ENCODE results near the gene AQP5. TPM values are rescaled to one million over a fixed set of nuclear protein-coding genes. Genes with fewer than 3 reads are reported as not detected.

AQP5 gene
- total RNA-seq, 4 donors from 2014 or later, result 7.8 TPM; not detected in 3

DNA sequence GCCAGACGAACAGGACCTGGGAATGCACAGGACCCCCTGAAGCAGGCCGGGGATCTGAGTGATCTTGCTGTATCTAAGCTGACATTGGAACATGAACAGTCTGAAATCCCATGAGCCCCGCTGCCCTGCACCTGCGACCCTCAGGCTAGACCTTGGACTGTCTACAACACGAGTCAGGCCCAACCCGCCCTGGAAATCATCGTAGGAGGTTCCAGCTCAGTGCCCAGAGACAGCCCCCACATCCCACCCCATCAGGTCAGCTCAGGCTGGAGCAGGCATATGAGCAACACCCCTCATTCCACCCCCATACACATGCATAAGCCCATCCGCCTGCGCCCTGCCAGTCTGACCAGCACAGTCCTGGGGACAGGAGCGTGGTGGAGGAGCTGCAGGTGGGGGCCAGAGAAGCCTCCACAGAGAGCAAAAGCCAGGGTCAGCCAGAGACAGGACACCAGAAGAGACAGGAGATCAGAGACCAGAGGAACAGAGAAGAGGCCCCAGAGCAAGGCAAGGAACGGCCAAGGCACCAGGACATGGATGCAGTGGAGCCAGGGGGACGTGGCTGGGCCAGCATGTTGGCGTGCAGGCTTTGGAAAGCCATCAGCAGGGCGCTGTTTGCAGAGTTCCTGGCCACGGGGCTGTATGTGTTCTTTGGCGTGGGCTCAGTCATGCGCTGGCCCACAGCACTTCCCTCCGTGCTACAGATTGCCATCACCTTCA is 11.1 kb downstream of the AQP5 start, which contains the start of gene AQP6:
TSS of gene AQP6 (plus strand) at position 307 of the 720 bp plus-strand sequence. CDS start at position 534, 227 bp downstream.
- Histone ChIP-seq H3K27me3 (peaks cover 31% of the 10 kb centered on the region), H3K9me3 (no peaks in the 10 kb centered on the region), H3K36me3 (no peaks in the 10 kb centered on the region), H3K27ac (no peak within 1 kb of the TSS), H3K4me3 (no peak within 1 kb of the TSS), H3K4me1 (peaks cover 0 to 22% (median 8%) of the 10 kb centered on the region in 3 donors)
- no peak for ATAC-seq
- WGBS, 2 donors (ENCODE audit: low coverage in 1 of 2), result 72% methylated on average over 13 of the region's 18 CpGs; no CpG with 5 or more reads in 1 of the 2 donors
- TF ChIP-seq POLR2A (IDR thresholded peaks at IDR 0.05) (no peak), CTCF (IDR thresholded peaks at IDR 0.05) (no peak), EP300 (IDR thresholded peaks at IDR 0.05) (no peak), POLR2AphosphoS5 (IDR thresholded peaks at IDR 0.05) (no peak)

- Histone ChIP-seq H3K27me3 (peaks cover 26% of the 10 kb centered on the region), H3K9me3 (no peaks in the 10 kb centered on the region), H3K4me1 (peaks cover 0 to 20% (median 8%) of the 10 kb centered on the region in 3 donors), H3K4me3 (no peak overlapping the region), H3K27ac (no peak overlapping the region), H3K36me3 (no peaks in the 10 kb centered on the region)
- no peak for ATAC-seq
- TF ChIP-seq CTCF (IDR thresholded peaks at IDR 0.05) (no peak), POLR2AphosphoS5 (IDR thresholded peaks at IDR 0.05) (no peak), EP300 (IDR thresholded peaks at IDR 0.05) (no peak), POLR2A (IDR thresholded peaks at IDR 0.05) (no peak)
- 69 to 100% methylated on average over 2 to 4 of the region's 19 CpGs for WGBS, 2 donors (ENCODE audit: low coverage in 1 of 2)
These were observed 11.7 kb downstream of the AQP5 start for GRCh38 chr12:49973361-49973830.

- no peaks in the 10 kb centered on the region for H3K36me3 ChIP-seq
- H3K4me1 ChIP-seq, result peaks cover 0 to 20% (median 8%) of the 10 kb centered on the region in 3 donors
- peak overlapping the region in 3 of 4 donors; percentile 50 to 66 (median 54) for H3K27ac ChIP-seq
- H3K9me3 ChIP-seq, result no peaks in the 10 kb centered on the region
- no peak overlapping the region for H3K4me3 ChIP-seq
- TF ChIP-seq POLR2AphosphoS5 (IDR thresholded peaks at IDR 0.05) (no peak), CTCF (IDR thresholded peaks at IDR 0.05) (peak in 3 of 4 experiments; percentile 74 to 78 (median 75))
- peak; percentile 82 for ATAC-seq
- 80% methylated on average over 1 of the region's 15 CpGs; no CpG with 5 or more reads in 1 of the 2 donors for WGBS, 2 donors (ENCODE audit: low coverage in 1 of 2)
- peaks cover 18% of the 10 kb centered on the region for H3K27me3 ChIP-seq
These were observed 12.6 kb downstream of the AQP5 start for GRCh38 chr12:49974231-49974675.

GRCh38 chr12:49974677-49975317 is 13.1 kb downstream of the AQP5 start:
- WGBS, 2 donors (ENCODE audit: low coverage in 1 of 2), result 29% methylated on average over 4 of the region's 8 CpGs; no CpG with 5 or more reads in 1 of the 2 donors

More at GRCh38 chr12:49974677-49975317, 13.1 kb downstream of the AQP5 start:
- peaks cover 0 to 20% (median 8%) of the 10 kb centered on the region in 3 donors for H3K4me1 ChIP-seq
- no peaks in the 10 kb centered on the region for H3K36me3 ChIP-seq
- no peaks in the 10 kb centered on the region for H3K9me3 ChIP-seq
- peaks cover 12% of the 10 kb centered on the region for H3K27me3 ChIP-seq
- H3K4me3 ChIP-seq, result no peak overlapping the region
- no peak for TF ChIP-seq EP300 (IDR thresholded peaks at IDR 0.05)
- TF ChIP-seq POLR2A (IDR thresholded peaks at IDR 0.05), result no peak
- no peak for TF ChIP-seq POLR2AphosphoS5 (IDR thresholded peaks at IDR 0.05)
- peak in 1 of 4 experiments; percentile 2 for TF ChIP-seq CTCF (IDR thresholded peaks at IDR 0.05)
- peak overlapping the region in 3 of 4 donors; percentile 50 to 66 (median 54) for H3K27ac ChIP-seq
- no peak for ATAC-seq

Measured in gastroesophageal sphincter (tissue), 4 donors.